Prostate gland (tissue), 2 donors: Measurements from ENCODE around the gene FLNC. TPM values are rescaled to one million over a fixed set of nuclear protein-coding genes. Genes with fewer than 3 reads are reported as not detected.

Source experiments
- DNase-seq: peaks from one replicate; pipeline ENCODE4 v3.0.0-alpha.2; 2019; ENCODE audit warnings: low spot score
- H3K27ac ChIP-seq, 2 donors: fragments of 200-600 bp; sonication (generic); 2 replicates each; pipeline ENCODE4 v1.5.1; 2017 to 2019
- H3K27me3 ChIP-seq: fragments of 200-600 bp; sonication (generic); replicated peaks from 2 replicates; pipeline ENCODE4 v1.5.1; 2019; ENCODE audit not compliant: insufficient read depth
- H3K36me3 ChIP-seq, 2 donors: fragments of 200-600 bp; sonication (generic); 1 replicate in 1 of 2; 2 replicates in 1 of 2; pipeline versions ENCODE4 v1.5.1 to v1.8.1; 2017 to 2019
- H3K4me1 ChIP-seq: fragments of 200-600 bp; sonication (generic); replicated peaks from 2 replicates; pipeline ENCODE4 v1.5.1; 2019
- H3K4me3 ChIP-seq, 2 donors: fragments of 200-600 bp; sonication (generic); 2 replicates each; pipeline ENCODE4 v1.5.1; 2017 to 2019
- H3K9me3 ChIP-seq: fragments of 200-600 bp; sonication (generic); 2 replicates; pipeline ENCODE4 v1.5.1; 2017
- POLR2A ChIP-seq: fragments of 450-650 bp; IDR thresholded peaks from one replicate; pipeline ENCODE4 v1.6.1; 2016; ENCODE audit warnings: antibody characterized with exemption, mild to moderate bottlenecking
- POLR2AphosphoS5 ChIP-seq: sonication (generic); formaldehyde crosslinking; IDR thresholded peaks from one replicate; pipeline ENCODE4 v1.6.1; 2017; ENCODE audit warnings: antibody characterized with exemption
- WGBS: methylation state at CpG from one replicate; pipeline ENCODE4 v1.1.5; 2018; 5-methylcytosine and 5-hydroxymethylcytosine counted together
- intact Hi-C: fragments of 100-400 bp; cut with DNase I; formaldehyde crosslinking; loops from one replicate; pipeline ENCODE4 v1.14.2; 2022
- total RNA-seq, 2 donors: library from RNA; depleted of rRNA; stranded (reverse); fragments of >200 nt; gene quantifications; one replicate each; pipeline ENCODE4 v1.1.0, GENCODE V29; 2016
- TF ChIP-seq, protein P1 (sequence below), 4 experiments: fragments of 200-600 bp in 2 of 4; fragments of 450-650 bp in 2 of 4; sonication (generic) in 2 of 4; IDR thresholded peaks; 1 replicate in 3 of 4; 2 replicates in 1 of 4; pipeline ENCODE4 v1.5.1; 2016 to 2019; ENCODE audit warnings: antibody characterized with exemption in 4 of 4, mild to moderate bottlenecking in 2 of 4, moderate library complexity in 2 of 4

The FLNC gene
- total RNA-seq, 2 donors from 2014 or later = 104 to 150 TPM

GRCh38 chr7:128855559-128855958, 25.4 kb downstream of the FLNC start:
- H3K27ac ChIP-seq = no peak overlapping the region
- no peaks in the 10 kb centered on the region for H3K9me3 ChIP-seq
- intact Hi-C loops = no loop called here
- TF ChIP-seq, protein P1, sequence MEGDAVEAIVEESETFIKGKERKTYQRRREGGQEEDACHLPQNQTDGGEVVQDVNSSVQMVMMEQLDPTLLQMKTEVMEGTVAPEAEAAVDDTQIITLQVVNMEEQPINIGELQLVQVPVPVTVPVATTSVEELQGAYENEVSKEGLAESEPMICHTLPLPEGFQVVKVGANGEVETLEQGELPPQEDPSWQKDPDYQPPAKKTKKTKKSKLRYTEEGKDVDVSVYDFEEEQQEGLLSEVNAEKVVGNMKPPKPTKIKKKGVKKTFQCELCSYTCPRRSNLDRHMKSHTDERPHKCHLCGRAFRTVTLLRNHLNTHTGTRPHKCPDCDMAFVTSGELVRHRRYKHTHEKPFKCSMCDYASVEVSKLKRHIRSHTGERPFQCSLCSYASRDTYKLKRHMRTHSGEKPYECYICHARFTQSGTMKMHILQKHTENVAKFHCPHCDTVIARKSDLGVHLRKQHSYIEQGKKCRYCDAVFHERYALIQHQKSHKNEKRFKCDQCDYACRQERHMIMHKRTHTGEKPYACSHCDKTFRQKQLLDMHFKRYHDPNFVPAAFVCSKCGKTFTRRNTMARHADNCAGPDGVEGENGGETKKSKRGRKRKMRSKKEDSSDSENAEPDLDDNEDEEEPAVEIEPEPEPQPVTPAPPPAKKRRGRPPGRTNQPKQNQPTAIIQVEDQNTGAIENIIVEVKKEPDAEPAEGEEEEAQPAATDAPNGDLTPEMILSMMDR (IDR thresholded peaks at IDR 0.05) = no peak
- no peak for TF ChIP-seq POLR2AphosphoS5
- no peak for TF ChIP-seq POLR2A
- no peak overlapping the region for H3K4me3 ChIP-seq
- no peaks in the 10 kb centered on the region for H3K27me3 ChIP-seq
- WGBS = 89% methylated on average over 3 of the region's 3 CpGs
- H3K4me1 ChIP-seq = no peaks in the 10 kb centered on the region
- H3K36me3 ChIP-seq = no peaks in the 10 kb centered on the region
- DNase-seq = no peak

- H3K27ac ChIP-seq = no peak overlapping the region
- H3K4me3 ChIP-seq = no peak overlapping the region
- H3K27me3 ChIP-seq = no peaks in the 10 kb centered on the region
- no peaks in the 10 kb centered on the region for H3K9me3 ChIP-seq
- DNase-seq = no peak
- intact Hi-C loops = no loop called here
- H3K36me3 ChIP-seq = no peaks in the 10 kb centered on the region
- H3K4me1 ChIP-seq = no peaks in the 10 kb centered on the region
- WGBS = 78% methylated on average over 16 of the region's 17 CpGs
- TF ChIP-seq POLR2AphosphoS5 (no peak), POLR2A (no peak)
- TF ChIP-seq, protein P1 (IDR thresholded peaks at IDR 0.05) = no peak
Measured at GRCh38 chr7:128856001-128856718, 26.0 kb downstream of the FLNC start.

- peak overlapping the region in 1 of 2 donors; percentile 24 for H3K27ac ChIP-seq
- H3K4me1 ChIP-seq = peaks cover 2% of the 10 kb centered on the region
- no peaks in the 10 kb centered on the region for H3K27me3 ChIP-seq
- no peaks in the 10 kb centered on the region for H3K36me3 ChIP-seq
- 71% methylated on average over 18 of the region's 18 CpGs for WGBS
- TF ChIP-seq POLR2A (no peak), POLR2AphosphoS5 (no peak)
- TF ChIP-seq, protein P1 (IDR thresholded peaks at IDR 0.05) = no peak
- intact Hi-C loops = no loop called here
- no peak for DNase-seq
- H3K9me3 ChIP-seq = no peaks in the 10 kb centered on the region
- no peak overlapping the region for H3K4me3 ChIP-seq
Measured at GRCh38 chr7:128858380-128859231, 28.4 kb downstream of the FLNC start.

- DNase-seq = no peak
- intact Hi-C loops = no loop called here
- 50% methylated on average over 12 of the region's 12 CpGs for WGBS
- no peak for TF ChIP-seq POLR2A
- TF ChIP-seq, protein P1 (IDR thresholded peaks at IDR 0.05) = no peak
- TF ChIP-seq POLR2AphosphoS5 = no peak
- peaks cover 7% of the 10 kb centered on the region for H3K4me1 ChIP-seq
- no peaks in the 10 kb centered on the region for H3K9me3 ChIP-seq
- H3K36me3 ChIP-seq = no peaks in the 10 kb centered on the region
- peak overlapping the region; percentile 24 to 39 for H3K27ac ChIP-seq
- no peak overlapping the region for H3K4me3 ChIP-seq
- H3K27me3 ChIP-seq = no peaks in the 10 kb centered on the region
Measured at GRCh38 chr7:128859232-128860157, 29.3 kb downstream of the FLNC start.
